Smooth muscle cell (in vitro differentiated cells): Measurements from ENCODE around the gene LRIG1. TPM values are rescaled to one million over a fixed set of nuclear protein-coding genes. Genes with fewer than 3 reads are reported as not detected.

Experiments
- DNase-seq: peaks from one replicate; lab custom pipeline; 2025; ENCODE audit not compliant: unreplicated experiment; lab: John Stamatoyannopoulos, UW
- H2AFZ ChIP-seq: fragments of 200-600 bp; sonication (generic); 2 replicates; pipeline ENCODE4 v1.6.0; 2016; ENCODE audit warnings: antibody characterized with exemption, low read depth, mild to moderate bottlenecking
- H3F3A ChIP-seq: fragments of 200-600 bp; sonication (generic); 2 replicates; pipeline ENCODE4 v1.6.0; 2017; ENCODE audit warnings: antibody characterized with exemption, low read depth
- H3K27ac ChIP-seq: fragments of 200-600 bp; sonication (generic); 2 replicates; pipeline ENCODE4 v1.5.1; 2016; ENCODE audit warnings: low read depth, mild to moderate bottlenecking
- H3K27me3 ChIP-seq: fragments of 200-600 bp; sonication (generic); 2 replicates; pipeline ENCODE4 v1.6.1; 2016; ENCODE audit warnings: low read depth, mild to moderate bottlenecking
- H3K36me3 ChIP-seq: fragments of 200-600 bp; sonication (generic); 2 replicates; pipeline ENCODE4 v1.5.1; 2016; ENCODE audit warnings: low read depth
- H3K4me1 ChIP-seq: fragments of 200-600 bp; sonication (generic); 2 replicates; pipeline ENCODE4 v1.5.1; 2016; ENCODE audit warnings: low read depth
- H3K4me2 ChIP-seq: fragments of 200-600 bp; sonication (generic); 2 replicates; pipeline ENCODE4 v1.6.0; 2016; ENCODE audit warnings: mild to moderate bottlenecking
- H3K4me3 ChIP-seq: fragments of 200-600 bp; sonication (generic); 2 replicates; pipeline ENCODE4 v1.5.1; 2016; ENCODE audit warnings: mild to moderate bottlenecking
- H3K79me2 ChIP-seq: fragments of 200-600 bp; sonication (generic); 2 replicates; pipeline ENCODE4 v1.6.0; 2016; ENCODE audit warnings: low read depth, mild to moderate bottlenecking
- H3K9ac ChIP-seq: fragments of 200-600 bp; sonication (generic); 2 replicates; pipeline ENCODE4 v1.6.0; 2016; ENCODE audit warnings: low read depth
- H3K9me3 ChIP-seq: fragments of 200-600 bp; sonication (generic); replicated peaks from 2 replicates; pipeline ENCODE4 v1.5.1; 2016; ENCODE audit warnings: low read depth
- H4K20me1 ChIP-seq: fragments of 200-600 bp; sonication (generic); 2 replicates; pipeline ENCODE4 v1.6.0; 2016; ENCODE audit warnings: low read depth
- CTCF ChIP-seq: fragments of 200-600 bp; sonication (generic); IDR thresholded peaks from 2 replicates; pipeline ENCODE4 v1.5.1; 2017; ENCODE audit warnings: borderline replicate concordance, mild to moderate bottlenecking, antibody characterized with exemption; ENCODE audit not compliant: insufficient read depth, poor library complexity, severe bottlenecking
- WGBS: methylation state at CpG from one replicate; pipeline ENCODE4 v1.1.7; 2016; ENCODE audit warnings: low lambda C conversion rate; 5-methylcytosine and 5-hydroxymethylcytosine counted together
- polyA plus RNA-seq: library from polyadenylated mRNA; unstranded; fragments of >200 nt; fragmentation: Nextera tagmentation; extraction: Ambion mirVana; gene quantifications from 2 replicates; pipeline ENCODE4 v1.2.1, GENCODE V29; 2016
- total RNA-seq: library from RNA; depleted of rRNA; stranded (reverse); fragments of >200 nt; gene quantifications from 2 replicates; pipeline ENCODE4 v1.2.3, GENCODE V29; 2014

Gene LRIG1
- total and polyA plus RNA-seq, 2 experiments from 2014 or later, result 26.5 to 31.3 TPM

- no peak overlapping the region for H2AFZ ChIP-seq
- no peaks in the 10 kb centered on the region for H3K79me2 ChIP-seq
- H3K9me3 ChIP-seq, result no peaks in the 10 kb centered on the region
- no peak overlapping the region for H3K4me2 ChIP-seq
- no peak for TF ChIP-seq CTCF
- no peak overlapping the region for H3K9ac ChIP-seq
- H3K27ac ChIP-seq, result no peak overlapping the region
- H4K20me1 ChIP-seq, result peaks cover 7% of the 10 kb centered on the region
- no peaks in the 10 kb centered on the region for H3F3A ChIP-seq
- no peak overlapping the region for H3K4me3 ChIP-seq
- no peak for DNase-seq
- no peaks in the 10 kb centered on the region for H3K27me3 ChIP-seq
- 98% methylated on average over 26 of the region's 26 CpGs for WGBS
- peaks cover 3% of the 10 kb centered on the region for H3K4me1 ChIP-seq
- peaks cover 8% of the 10 kb centered on the region for H3K36me3 ChIP-seq
Observed at GRCh38 chr3:66380200-66380932, 120.5 kb downstream of the LRIG1 start.

GRCh38 chr3:66379565-66379964, 121.3 kb downstream of the LRIG1 start:
- Histone ChIP-seq H3K79me2 (no peaks in the 10 kb centered on the region), H3K27me3 (no peaks in the 10 kb centered on the region), H2AFZ (no peak overlapping the region), H4K20me1 (peaks cover 7% of the 10 kb centered on the region), H3K9ac (no peak overlapping the region), H3F3A (no peaks in the 10 kb centered on the region), H3K36me3 (peaks cover under 1% of the 10 kb centered on the region), H3K27ac (no peak overlapping the region), H3K4me1 (peaks cover 3% of the 10 kb centered on the region), H3K9me3 (no peaks in the 10 kb centered on the region), H3K4me3 (no peak overlapping the region), H3K4me2 (no peak overlapping the region)
- TF ChIP-seq CTCF, result no peak
- WGBS, result 98% methylated on average over 9 of the region's 9 CpGs
- no peak for DNase-seq

- Histone ChIP-seq H3K36me3 (no peaks in the 10 kb centered on the region), H3K4me2 (no peak overlapping the region), H3K4me3 (no peak overlapping the region), H3K9me3 (no peaks in the 10 kb centered on the region), H3K27me3 (no peaks in the 10 kb centered on the region), H3K4me1 (peaks cover 3% of the 10 kb centered on the region), H3K79me2 (no peaks in the 10 kb centered on the region), H3K27ac (no peak overlapping the region), H4K20me1 (peaks cover 7% of the 10 kb centered on the region), H3K9ac (no peak overlapping the region), H2AFZ (no peak overlapping the region), H3F3A (no peaks in the 10 kb centered on the region)
- DNase-seq, result no peak
- WGBS, result 62% methylated on average over 5 of the region's 5 CpGs
- peak; percentile 50 for TF ChIP-seq CTCF
Observed at GRCh38 chr3:66378256-66378655, 122.6 kb downstream of the LRIG1 start.

GRCh38 chr3:66377800-66378199, 123.0 kb downstream of the LRIG1 start:
- Histone ChIP-seq H3K79me2 (no peaks in the 10 kb centered on the region), H3K4me2 (no peak overlapping the region), H3K9ac (no peak overlapping the region), H4K20me1 (peaks cover 7% of the 10 kb centered on the region), H3K27me3 (no peaks in the 10 kb centered on the region), H3F3A (no peaks in the 10 kb centered on the region), H3K4me1 (peaks cover 3% of the 10 kb centered on the region), H3K27ac (no peak overlapping the region), H2AFZ (no peak overlapping the region), H3K9me3 (no peaks in the 10 kb centered on the region), H3K4me3 (no peak overlapping the region), H3K36me3 (no peaks in the 10 kb centered on the region)
- WGBS, result 86% methylated on average over 5 of the region's 5 CpGs
- DNase-seq, result no peak
- no peak for TF ChIP-seq CTCF
